Mesendoderm (in vitro differentiated cells): ENCODE results near the gene ZNF71.
A peak's percentile ranks its signal among the peaks of the same experiment; 100 is the strongest.

Experiments
- DNase-seq: peaks from one replicate; pipeline ENCODE4 v3.0.0; 2013
- H2AK5ac ChIP-seq: 2 replicates; pipeline ENCODE4 v1.6.1; 2013; ENCODE audit warnings: low read length, inconsistent platforms
- H2BK120ac ChIP-seq: 2 replicates; pipeline ENCODE4 v1.6.1; 2013; ENCODE audit warnings: low read depth, mild to moderate bottlenecking, low read length, moderate library complexity, mixed read lengths
- H2BK15ac ChIP-seq: replicated peaks from 2 replicates; pipeline ENCODE4 v1.6.1; 2013; ENCODE audit warnings: low read depth, mild to moderate bottlenecking, moderate library complexity
- H2BK5ac ChIP-seq: 2 replicates; pipeline ENCODE4 v1.6.1; 2013; ENCODE audit warnings: low read length, inconsistent platforms
- H3K18ac ChIP-seq: 2 replicates; pipeline ENCODE4 v1.6.1; 2013; ENCODE audit warnings: mild to moderate bottlenecking, low read length, mixed read lengths
- H3K23ac ChIP-seq: one replicate; pipeline ENCODE4 v1.6.1; 2013; ENCODE audit warnings: low read length
- H3K27ac ChIP-seq: 2 replicates; pipeline ENCODE4 v1.5.1; 2013; ENCODE audit warnings: low read depth, mild to moderate bottlenecking, inconsistent platforms, low read length, moderate library complexity
- H3K27me3 ChIP-seq: 2 replicates; pipeline ENCODE4 v1.6.1; 2013; ENCODE audit warnings: low read length, control low read depth, mild to moderate bottlenecking, inconsistent platforms; ENCODE audit not compliant: insufficient read depth, poor library complexity
- H3K36me3 ChIP-seq: 2 replicates; pipeline ENCODE4 v1.6.1; 2013; ENCODE audit warnings: low read length, inconsistent platforms; ENCODE audit not compliant: control insufficient read depth, insufficient read depth
- H3K4ac ChIP-seq: one replicate; pipeline ENCODE4 v1.6.1; 2013; ENCODE audit warnings: low read depth, mild to moderate bottlenecking, low read length, moderate library complexity
- H3K4me1 ChIP-seq: 2 replicates; pipeline ENCODE4 v1.6.1; 2013; ENCODE audit warnings: low read depth, low read length, inconsistent platforms; ENCODE audit not compliant: control insufficient read depth
- H3K4me2 ChIP-seq: 2 replicates; pipeline ENCODE4 v1.6.1; 2013; ENCODE audit warnings: low read length
- H3K4me3 ChIP-seq: 2 replicates; pipeline ENCODE4 v1.5.1; 2013; ENCODE audit warnings: mild to moderate bottlenecking, low read length
- H3K56ac ChIP-seq: one replicate; pipeline ENCODE4 v1.6.1; 2013; ENCODE audit warnings: low read length
- H3K79me1 ChIP-seq: 2 replicates; pipeline ENCODE4 v1.6.1; 2013; ENCODE audit warnings: low read length, inconsistent platforms
- H3K79me2 ChIP-seq: 2 replicates; pipeline ENCODE4 v1.6.1; 2013; ENCODE audit warnings: mild to moderate bottlenecking, low read length; ENCODE audit not compliant: control insufficient read depth, insufficient read depth
- H3K9ac ChIP-seq: 2 replicates; pipeline ENCODE4 v1.6.1; 2013; ENCODE audit warnings: low read length, inconsistent platforms
- H4K5ac ChIP-seq: one replicate; pipeline ENCODE4 v1.6.1; 2013; ENCODE audit warnings: low read length
- H4K8ac ChIP-seq: one replicate; pipeline ENCODE4 v1.6.1; 2013; ENCODE audit warnings: low read depth, mild to moderate bottlenecking, control low read depth, low read length, moderate library complexity
- WGBS: extraction: QIAGEN DNeasy Blood & Tissue Kit; methylation state at CpG from one replicate; pipeline ENCODE4 v1.1.7; 2013; ENCODE audit warnings: low lambda C conversion rate, missing lambda C conversion rate; ENCODE audit not compliant: insufficient coverage; ENCODE audit errors: extremely low coverage; 5-methylcytosine and 5-hydroxymethylcytosine counted together

ZNF71 gene

GRCh38 chr19:56664511-56664910 lies 69.4 kb downstream of the ZNF71 start:
- H3K79me1 ChIP-seq: no peaks in the 10 kb centered on the region
- no peaks in the 10 kb centered on the region for H3K36me3 ChIP-seq
- H2AK5ac ChIP-seq: no peak overlapping the region
- no peak overlapping the region for H2BK15ac ChIP-seq
- H3K4ac ChIP-seq: no peak overlapping the region
- H3K4me2 ChIP-seq: no peak overlapping the region
- no CpG with 5 or more reads among the region's 43 CpGs for WGBS
- H2BK5ac ChIP-seq: no peak overlapping the region
- H3K23ac ChIP-seq: no peak overlapping the region
- DNase-seq: no peak
- H3K56ac ChIP-seq: no peak overlapping the region
- H2BK120ac ChIP-seq: no peak overlapping the region
- no peak overlapping the region for H3K27ac ChIP-seq
- H3K4me3 ChIP-seq: no peak overlapping the region
- no peak overlapping the region for H4K5ac ChIP-seq
- H3K4me1 ChIP-seq: no peaks in the 10 kb centered on the region
- no peak overlapping the region for H3K18ac ChIP-seq
- no peaks in the 10 kb centered on the region for H3K79me2 ChIP-seq
- no peak overlapping the region for H4K8ac ChIP-seq
- no peaks in the 10 kb centered on the region for H3K27me3 ChIP-seq
- no peak overlapping the region for H3K9ac ChIP-seq

- Histone ChIP-seq H3K4me2 (no peak overlapping the region), H3K56ac (no peak overlapping the region), H2BK15ac (no peak overlapping the region), H2BK5ac (no peak overlapping the region), H3K4ac (no peak overlapping the region), H4K5ac (no peak overlapping the region), H3K4me1 (no peaks in the 10 kb centered on the region), H3K23ac (no peak overlapping the region), H3K18ac (no peak overlapping the region), H3K27me3 (no peaks in the 10 kb centered on the region), H3K9ac (no peak overlapping the region), H2AK5ac (no peak overlapping the region), H3K79me1 (no peaks in the 10 kb centered on the region), H2BK120ac (no peak overlapping the region), H3K27ac (no peak overlapping the region), H4K8ac (no peak overlapping the region), H3K36me3 (no peaks in the 10 kb centered on the region), H3K79me2 (no peaks in the 10 kb centered on the region), H3K4me3 (no peak overlapping the region)
- DNase-seq: peak; percentile 37
- WGBS: no CpG with 5 or more reads among the region's 6 CpGs
These were observed 72.3 kb downstream of the ZNF71 start for GRCh38 chr19:56667311-56667870.

GRCh38 chr19:56668676-56669075 lies 73.6 kb downstream of the ZNF71 start:
- Histone ChIP-seq H4K8ac (no peak overlapping the region), H3K36me3 (no peaks in the 10 kb centered on the region), H2BK15ac (no peak overlapping the region), H3K79me2 (no peaks in the 10 kb centered on the region), H4K5ac (no peak overlapping the region), H3K4me3 (no peak overlapping the region), H3K4me2 (no peak overlapping the region), H3K4me1 (no peaks in the 10 kb centered on the region), H3K27me3 (no peaks in the 10 kb centered on the region), H3K4ac (no peak overlapping the region), H2BK120ac (no peak overlapping the region), H3K18ac (no peak overlapping the region), H2BK5ac (no peak overlapping the region), H2AK5ac (no peak overlapping the region), H3K56ac (no peak overlapping the region), H3K27ac (no peak overlapping the region), H3K9ac (no peak overlapping the region), H3K79me1 (no peaks in the 10 kb centered on the region), H3K23ac (no peak overlapping the region)
- no CpG with 5 or more reads among the region's 9 CpGs for WGBS
- no peak for DNase-seq

GRCh38 chr19:56670401-56670960 lies 75.4 kb downstream of the ZNF71 start:
- H2AK5ac ChIP-seq: no peak overlapping the region
- no peak overlapping the region for H4K8ac ChIP-seq
- no peak overlapping the region for H3K56ac ChIP-seq
- no peak overlapping the region for H3K4ac ChIP-seq
- no peaks in the 10 kb centered on the region for H3K27me3 ChIP-seq
- no peak overlapping the region for H3K9ac ChIP-seq
- no peaks in the 10 kb centered on the region for H3K4me1 ChIP-seq
- H3K36me3 ChIP-seq: no peaks in the 10 kb centered on the region
- no peak overlapping the region for H3K4me2 ChIP-seq
- H3K79me2 ChIP-seq: no peaks in the 10 kb centered on the region
- no peaks in the 10 kb centered on the region for H3K79me1 ChIP-seq
- H3K23ac ChIP-seq: no peak overlapping the region
- H2BK15ac ChIP-seq: no peak overlapping the region
- WGBS: no CpG with 5 or more reads among the region's 17 CpGs
- no peak overlapping the region for H2BK120ac ChIP-seq
- H3K18ac ChIP-seq: no peak overlapping the region
- no peak overlapping the region for H2BK5ac ChIP-seq
- H4K5ac ChIP-seq: no peak overlapping the region
- no peak overlapping the region for H3K27ac ChIP-seq
- no peak overlapping the region for H3K4me3 ChIP-seq
- no peak for DNase-seq

GRCh38 chr19:56670961-56671612 lies 76.0 kb downstream of the ZNF71 start:
- Histone ChIP-seq H3K79me1 (no peaks in the 10 kb centered on the region), H3K4me3 (peak overlapping the region; percentile 33), H2BK5ac (no peak overlapping the region), H4K8ac (no peak overlapping the region), H3K23ac (no peak overlapping the region), H3K9ac (peak overlapping the region; percentile 69), H3K79me2 (no peaks in the 10 kb centered on the region), H3K27me3 (no peaks in the 10 kb centered on the region), H3K18ac (no peak overlapping the region), H3K4me2 (peak overlapping the region; percentile 70), H3K27ac (no peak overlapping the region), H4K5ac (no peak overlapping the region), H3K4me1 (no peaks in the 10 kb centered on the region), H2AK5ac (no peak overlapping the region), H3K56ac (peak overlapping the region; percentile 89), H2BK120ac (no peak overlapping the region), H3K4ac (no peak overlapping the region), H2BK15ac (no peak overlapping the region), H3K36me3 (no peaks in the 10 kb centered on the region)
- no CpG with 5 or more reads among the region's 35 CpGs for WGBS
- no peak for DNase-seq
